Activated CD8-positive, alpha-beta T cell treated with anti-CD3 and anti-CD28 coated beads for 36 hours (primary cell): Measurements from ENCODE around the gene SLPI. TPM values are rescaled to one million over a fixed set of nuclear protein-coding genes. Genes with fewer than 3 reads are reported as not detected.

Source experiments
- ATAC-seq: fragments of 200-7000 bp; cut with Tn5 transposase; one replicate; pipeline ENCODE4 v1.10.0; 2021; ENCODE audit warnings: mild to moderate bottlenecking, moderate library complexity
- CTCF ChIA-PET: fragments of 350-600 bp; sonication (Branson Sonifier 250); formaldehyde crosslinking; loops from one replicate; lab custom pipeline; 2021; ENCODE audit warnings: antibody characterized with exemption; lab: Charles Lee
- POLR2A ChIA-PET: fragments of 350-600 bp; sonication (Branson Sonifier 250); formaldehyde crosslinking; loops from one replicate; lab custom pipeline; 2021; ENCODE audit warnings: antibody characterized with exemption; lab: Charles Lee
- DNase-seq: peaks from one replicate; pipeline ENCODE4 v3.0.0-alpha.2; 2020
- H3K27ac Mint-ChIP-seq: one replicate; pipeline ENCODE4 v1.8.0; 2021; ENCODE audit warnings: mild to moderate bottlenecking, mixed read lengths
- H3K27me3 Mint-ChIP-seq: one replicate; pipeline ENCODE4 v1.8.0; 2021; ENCODE audit warnings: mixed read lengths
- H3K36me3 Mint-ChIP-seq: one replicate; pipeline ENCODE4 v1.8.0; 2021; ENCODE audit warnings: low read depth, mixed read lengths
- H3K4me1 Mint-ChIP-seq: one replicate; pipeline ENCODE4 v1.8.0; 2021; ENCODE audit warnings: low read depth, mixed read lengths
- H3K4me3 Mint-ChIP-seq: one replicate; pipeline ENCODE4 v1.8.0; 2021; ENCODE audit warnings: mild to moderate bottlenecking, moderate library complexity, mixed read lengths
- H3K9me3 Mint-ChIP-seq: one replicate; pipeline ENCODE4 v1.8.0; 2021; ENCODE audit warnings: mixed read lengths
- CTCF ChIP-seq: fragments of 200-600 bp; IDR thresholded peaks from one replicate; pipeline ENCODE4 v1.8.0; 2022; ENCODE audit warnings: antibody characterized with exemption, mild to moderate bottlenecking
- intact Hi-C: fragments of 100-400 bp; cut with micrococcal nuclease; formaldehyde crosslinking; loops from one replicate; pipeline ENCODE4 v1.10.0; 2022
- total RNA-seq, 2 experiments: library from RNA; stranded (reverse); gene quantifications; one replicate each; pipeline ENCODE4 v1.2.3, GENCODE V29; 2021

SLPI gene
- total RNA-seq, 2 experiments from 2014 or later = not detected

GRCh38 chr20:45229264-45230056, 24.9 kb downstream of the SLPI start:
- TF ChIP-seq CTCF = peak; percentile 79
- no peaks in the 10 kb centered on the region for H3K36me3 Mint-ChIP-seq
- peak; percentile 73 for ATAC-seq
- no peaks in the 10 kb centered on the region for H3K4me1 Mint-ChIP-seq
- peaks cover 2% of the 10 kb centered on the region for H3K9me3 Mint-ChIP-seq
- no peak overlapping the region for H3K4me3 Mint-ChIP-seq
- peaks cover 24% of the 10 kb centered on the region for H3K27me3 Mint-ChIP-seq
- intact Hi-C loops = no loop called here
- DNase-seq = peak; percentile 78
- CTCF ChIA-PET = interaction anchor here (0.6 to 2.3 kb wide), 15 partner anchors 9 to 222 kb away, joined by 3 to 10 read pairs (median 4); no protein-coding TSS in a partner anchor
- POLR2A ChIA-PET = no interaction called here
- no peak overlapping the region for H3K27ac Mint-ChIP-seq

GRCh38 chr20:45226287-45226686, 28.1 kb downstream of the SLPI start:
- DNase-seq = no peak
- Mint-ChIP-seq H3K36me3 (no peaks in the 10 kb centered on the region), H3K4me1 (no peaks in the 10 kb centered on the region), H3K27ac (no peak overlapping the region), H3K9me3 (no peaks in the 10 kb centered on the region), H3K27me3 (peaks cover 30% of the 10 kb centered on the region), H3K4me3 (no peak overlapping the region)
- no peak for ATAC-seq
- intact Hi-C loops = no loop called here
- ChIA-PET POLR2A (no interaction called here), CTCF (interaction anchor here (0.5 kb wide), 1 partner anchor 181 kb away, joined by 4 read pairs; no protein-coding TSS in a partner anchor)
- TF ChIP-seq CTCF = no peak

GRCh38 chr20:45223136-45223535, 31.2 kb downstream of the SLPI start:
- intact Hi-C loops = no loop called here
- Mint-ChIP-seq H3K27ac (no peak overlapping the region), H3K4me1 (no peaks in the 10 kb centered on the region), H3K36me3 (no peaks in the 10 kb centered on the region), H3K4me3 (no peak overlapping the region), H3K9me3 (no peaks in the 10 kb centered on the region), H3K27me3 (peaks cover 30% of the 10 kb centered on the region)
- ChIA-PET POLR2A (no interaction called here), CTCF (interaction anchor here (1.0 kb wide), 1 partner anchor 70 kb away, joined by 3 read pairs; no protein-coding TSS in a partner anchor)
- DNase-seq (no peak), ATAC-seq (no peak)
- no peak for TF ChIP-seq CTCF

- ChIA-PET POLR2A (no interaction called here), CTCF (interaction anchor here (1.3 kb wide), 1 partner anchor 9 kb away, joined by 3 read pairs; no protein-coding TSS in a partner anchor)
- Mint-ChIP-seq H3K9me3 (no peaks in the 10 kb centered on the region), H3K27ac (no peak within 1 kb of the TSS), H3K36me3 (no peaks in the 10 kb centered on the region), H3K4me3 (no peak within 1 kb of the TSS), H3K27me3 (peaks cover 30% of the 10 kb centered on the region), H3K4me1 (no peaks in the 10 kb centered on the region)
- no peak for TF ChIP-seq CTCF
- ATAC-seq (no peak), DNase-seq (no peak)
- intact Hi-C loops = no loop called here
Measured at GRCh38 chr20:45221076-45221475, 33.3 kb downstream of the SLPI start, which contains the start of gene SEMG2. Gene SEMG2 (plus strand): TSS chr20:45221373. CDS start chr20:45221390, 17 bp downstream.

GRCh38 chr20:45218636-45219035, 35.7 kb downstream of the SLPI start:
- CTCF ChIA-PET = interaction anchor here (0.7 to 1.9 kb wide), 3 partner anchors 11 to 75 kb away, joined by 3 to 6 read pairs (median 4); no protein-coding TSS in a partner anchor
- no peak for TF ChIP-seq CTCF

More at GRCh38 chr20:45218636-45219035, 35.7 kb downstream of the SLPI start:
- no peak for DNase-seq
- no peak for ATAC-seq
- intact Hi-C loops = no loop called here
- Mint-ChIP-seq H3K27ac (no peak overlapping the region), H3K4me1 (no peaks in the 10 kb centered on the region), H3K27me3 (peaks cover 34% of the 10 kb centered on the region), H3K4me3 (no peak overlapping the region), H3K9me3 (no peaks in the 10 kb centered on the region), H3K36me3 (no peaks in the 10 kb centered on the region)
- POLR2A ChIA-PET = no interaction called here
